GM19452 (cell line): ENCODE results near the gene TERT.

ENCODE experiments used
- ATAC-seq: cut with Tn5 transposase; IDR thresholded peaks from one replicate; pipeline ENCODE4 v1.9.1; 2021; ENCODE audit not compliant: unreplicated experiment

Gene TERT

DNA sequence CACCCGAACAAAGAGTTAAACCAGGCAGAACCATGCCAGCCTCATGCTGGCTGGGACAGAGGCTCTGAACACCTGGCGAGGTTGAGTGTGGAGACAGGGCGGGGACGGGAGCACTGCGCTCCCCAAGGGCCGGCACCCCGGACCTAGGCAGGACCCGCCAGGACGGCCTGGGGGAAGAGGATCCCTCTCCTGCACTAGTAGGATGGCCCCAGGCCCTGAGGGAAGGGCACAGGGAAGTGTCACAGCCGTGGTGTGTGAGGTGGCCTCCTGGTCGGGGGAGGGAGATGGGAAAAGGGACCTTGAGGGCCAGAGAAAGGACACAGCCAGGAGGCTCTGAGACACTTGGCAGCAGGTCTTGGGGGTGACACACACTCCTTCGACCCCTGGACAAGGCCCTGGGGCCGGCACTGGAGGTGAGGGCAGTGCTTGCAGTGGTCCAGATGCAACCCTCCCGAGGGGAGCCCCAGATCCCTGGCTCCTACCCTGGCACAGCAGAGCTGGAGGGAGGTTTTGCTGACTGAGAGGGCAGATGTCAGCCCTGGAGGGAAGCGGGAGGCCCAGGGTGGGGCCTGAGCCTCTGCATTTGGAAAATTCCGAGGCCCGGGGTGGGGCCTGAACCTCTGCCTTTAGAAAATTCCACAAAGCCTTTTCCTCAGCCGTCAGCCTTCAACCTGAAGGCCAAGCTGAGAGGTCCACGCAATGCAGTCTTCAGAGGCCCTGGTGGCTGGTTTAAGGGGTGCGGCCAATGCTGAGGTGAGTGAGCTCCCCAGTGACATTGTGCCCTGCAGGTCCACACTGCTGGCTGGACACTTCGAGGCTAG lies 24.8 kb upstream of the TERT start:
- ATAC-seq, result no peak

DNA sequence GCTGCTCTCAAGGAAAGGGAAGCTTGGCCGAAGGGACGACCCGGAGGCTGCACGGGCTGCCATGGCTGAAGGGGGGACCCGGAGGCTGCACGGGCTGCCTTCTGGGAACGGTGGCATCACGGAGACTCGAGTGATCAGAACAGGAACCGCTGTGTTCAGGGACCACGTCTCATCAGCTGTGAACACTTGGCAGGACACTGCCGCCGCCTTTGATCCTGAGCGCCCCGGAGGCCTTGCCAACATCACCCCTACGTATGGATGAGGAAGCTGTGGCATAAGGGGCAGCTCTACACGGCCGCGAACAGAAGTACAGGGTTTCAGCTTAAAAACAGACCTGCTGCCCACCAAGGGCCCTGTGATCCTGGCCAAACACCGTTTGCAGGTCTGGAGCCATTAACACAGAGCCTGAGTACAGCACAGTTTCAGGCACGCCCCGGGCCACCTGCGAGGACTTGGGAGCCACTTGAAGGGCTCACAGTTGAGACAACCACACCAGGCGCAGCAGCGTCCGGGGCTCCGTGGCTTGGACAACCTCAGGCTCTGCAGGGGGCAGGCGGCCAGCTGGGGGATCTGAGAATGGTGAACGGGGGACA lies 23.9 kb upstream of the TERT start:
- ATAC-seq, result no peak

DNA sequence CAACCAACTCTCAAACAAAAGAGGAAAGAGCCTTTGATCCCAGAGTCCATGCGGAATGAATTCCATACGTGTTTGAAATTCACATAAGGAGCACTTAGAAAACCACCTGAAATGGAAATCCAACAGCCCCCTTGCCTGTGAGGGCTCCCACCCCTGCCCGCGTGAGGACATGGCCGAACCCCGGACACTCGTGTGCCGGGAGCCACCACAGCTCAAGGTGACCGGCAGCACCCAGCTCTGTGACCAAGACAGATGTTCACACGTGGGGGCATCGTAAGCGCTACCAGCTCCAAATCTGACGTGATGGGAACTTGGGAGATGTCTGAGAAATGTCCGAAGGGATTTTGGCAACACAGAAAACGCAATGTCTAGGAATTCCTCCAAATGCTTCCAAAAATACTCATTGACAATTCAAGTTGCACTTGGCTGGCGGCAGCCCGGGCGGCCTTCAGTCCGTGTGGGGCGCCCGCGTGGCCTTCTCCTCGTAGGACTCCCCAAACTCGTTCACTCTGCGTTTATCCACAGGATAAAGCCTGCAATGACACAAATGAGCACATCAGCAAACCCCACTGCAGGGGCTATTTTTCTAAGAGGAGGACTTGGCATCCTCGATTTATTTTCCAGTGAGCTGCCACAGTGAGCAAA lies 23.2 kb upstream of the TERT start:
- ATAC-seq, result no peak

DNA sequence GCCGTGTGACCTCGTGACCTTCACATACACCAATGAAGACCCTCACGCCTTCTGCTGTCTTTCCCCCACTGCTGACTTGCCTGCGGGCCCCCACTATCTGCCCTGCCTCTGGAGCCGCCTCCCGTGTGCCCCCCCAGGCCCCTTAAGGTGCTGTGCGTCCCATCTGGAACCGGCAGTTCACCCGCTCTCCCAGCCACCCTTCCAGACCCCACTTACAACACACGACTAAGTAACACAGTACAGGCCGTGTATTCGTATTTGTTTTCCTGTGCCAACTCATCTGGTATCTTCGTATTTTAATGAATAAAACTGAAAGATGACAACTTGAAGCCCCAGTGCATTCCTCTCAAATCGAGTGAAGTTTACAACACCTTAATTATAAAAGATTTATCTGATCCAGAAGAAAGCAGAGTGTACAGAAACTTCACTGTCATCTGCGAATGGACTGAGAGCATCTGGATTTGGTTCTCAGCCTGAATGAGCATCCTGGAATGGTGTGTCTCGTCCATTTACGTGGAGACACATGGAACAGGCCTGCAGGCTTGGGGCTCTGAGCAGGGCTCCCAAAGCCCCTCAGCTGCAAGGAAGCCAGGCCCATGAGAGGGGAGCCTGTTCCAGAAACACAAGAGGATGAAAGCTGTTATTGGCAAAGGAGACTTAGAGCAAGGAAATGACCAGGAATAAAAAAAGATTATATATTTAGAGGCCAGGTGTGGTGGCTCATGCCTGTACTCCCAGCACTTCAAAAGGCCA lies 21.9 kb upstream of the TERT start:
- ATAC-seq, result no peak

DNA sequence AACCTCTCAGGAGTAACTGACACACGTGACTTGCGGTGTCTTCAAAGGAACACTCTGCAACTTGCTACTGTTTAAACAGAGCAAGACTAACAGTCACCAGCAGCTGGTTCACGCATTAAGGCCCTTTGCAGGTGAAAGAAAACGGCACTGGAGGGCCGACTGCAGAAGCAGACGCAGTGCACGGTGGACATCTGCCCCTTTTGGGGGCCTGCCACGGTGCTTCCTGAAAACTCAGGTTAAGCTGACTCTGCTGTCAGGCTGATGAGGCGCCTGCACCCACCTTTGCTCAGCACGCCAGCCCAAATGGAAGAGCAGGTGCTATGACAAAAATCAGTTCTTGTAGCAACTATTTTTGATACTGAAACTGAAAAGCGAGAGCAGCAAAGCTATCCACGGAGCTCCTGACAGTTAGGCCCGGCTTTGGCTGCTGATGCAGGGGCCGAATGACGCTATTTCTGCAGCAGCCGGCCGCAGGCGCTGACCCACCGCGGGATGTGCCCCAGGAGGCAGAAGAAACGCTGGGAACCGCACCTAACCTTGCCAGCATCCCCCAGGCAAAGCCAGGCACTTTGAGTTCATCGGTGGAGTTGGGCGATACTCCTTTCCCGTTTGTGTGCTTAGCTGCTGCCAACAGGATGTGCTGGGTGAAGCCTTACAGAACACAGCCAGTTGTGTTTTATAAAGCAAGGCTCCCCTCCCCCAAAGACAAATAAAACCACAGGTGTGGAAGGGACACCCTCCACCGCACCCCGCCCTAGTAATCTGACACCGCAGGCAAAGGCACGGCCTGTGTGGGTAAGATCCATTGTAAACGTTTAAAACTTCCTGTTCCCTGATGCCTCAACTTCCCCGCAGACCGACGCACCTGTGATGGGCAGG lies 21.1 kb upstream of the TERT start:
- peak; percentile 52 for ATAC-seq

DNA sequence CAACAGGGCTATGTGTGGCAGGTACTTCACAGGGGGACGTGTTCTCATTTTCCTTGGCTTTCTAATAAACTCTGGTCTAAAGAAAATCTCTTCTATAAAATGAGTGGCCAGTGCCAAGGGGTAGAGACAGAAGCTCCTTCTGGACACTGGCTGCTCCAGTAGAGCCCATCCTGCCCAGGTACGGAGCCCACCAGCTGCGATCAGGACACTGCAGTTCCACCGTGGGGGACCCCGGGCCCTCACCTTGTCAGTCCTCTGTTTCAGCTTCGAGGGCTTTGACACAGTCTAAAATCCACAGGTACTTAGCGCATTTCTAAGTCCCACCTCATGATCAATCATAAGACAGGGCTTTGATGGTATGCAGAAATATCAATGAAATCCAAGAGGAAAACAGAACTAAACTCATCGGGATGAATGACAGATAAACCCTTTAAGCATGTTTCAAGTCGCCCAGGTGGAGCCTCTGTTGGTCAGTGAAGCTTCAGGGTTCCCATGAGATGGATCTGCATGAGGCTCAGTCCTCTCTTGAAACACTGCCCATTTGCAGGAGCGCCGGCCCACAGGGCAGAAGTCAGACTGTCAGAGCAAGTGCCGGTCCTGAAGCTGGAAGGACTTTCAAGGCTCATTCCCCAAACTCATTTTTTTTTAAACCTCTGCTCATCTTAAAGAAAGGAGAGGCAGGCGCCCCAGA lies 20.3 kb upstream of the TERT start:
- ATAC-seq, result no peak

DNA sequence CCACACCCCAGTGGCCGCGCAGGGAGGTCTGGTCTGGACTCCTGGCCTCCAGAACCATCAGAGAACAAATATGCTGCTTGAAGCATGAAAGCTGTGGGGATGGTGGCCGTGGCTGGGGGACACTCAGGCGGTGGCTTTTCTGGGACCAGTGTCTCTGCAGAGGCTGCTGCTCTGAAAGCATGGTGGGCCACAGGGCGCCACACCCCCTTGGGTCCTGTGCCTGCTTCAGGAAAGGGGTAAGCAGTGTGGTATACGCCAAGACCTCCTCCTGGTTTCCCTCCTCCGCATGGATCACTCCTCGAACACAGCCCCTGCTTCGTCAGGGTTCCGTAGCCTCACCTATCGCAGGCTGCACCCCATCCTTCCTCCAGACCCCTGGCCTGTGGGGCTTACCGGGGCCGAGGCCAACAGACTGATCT lies 19.7 kb upstream of the TERT start:
- no peak for ATAC-seq

DNA sequence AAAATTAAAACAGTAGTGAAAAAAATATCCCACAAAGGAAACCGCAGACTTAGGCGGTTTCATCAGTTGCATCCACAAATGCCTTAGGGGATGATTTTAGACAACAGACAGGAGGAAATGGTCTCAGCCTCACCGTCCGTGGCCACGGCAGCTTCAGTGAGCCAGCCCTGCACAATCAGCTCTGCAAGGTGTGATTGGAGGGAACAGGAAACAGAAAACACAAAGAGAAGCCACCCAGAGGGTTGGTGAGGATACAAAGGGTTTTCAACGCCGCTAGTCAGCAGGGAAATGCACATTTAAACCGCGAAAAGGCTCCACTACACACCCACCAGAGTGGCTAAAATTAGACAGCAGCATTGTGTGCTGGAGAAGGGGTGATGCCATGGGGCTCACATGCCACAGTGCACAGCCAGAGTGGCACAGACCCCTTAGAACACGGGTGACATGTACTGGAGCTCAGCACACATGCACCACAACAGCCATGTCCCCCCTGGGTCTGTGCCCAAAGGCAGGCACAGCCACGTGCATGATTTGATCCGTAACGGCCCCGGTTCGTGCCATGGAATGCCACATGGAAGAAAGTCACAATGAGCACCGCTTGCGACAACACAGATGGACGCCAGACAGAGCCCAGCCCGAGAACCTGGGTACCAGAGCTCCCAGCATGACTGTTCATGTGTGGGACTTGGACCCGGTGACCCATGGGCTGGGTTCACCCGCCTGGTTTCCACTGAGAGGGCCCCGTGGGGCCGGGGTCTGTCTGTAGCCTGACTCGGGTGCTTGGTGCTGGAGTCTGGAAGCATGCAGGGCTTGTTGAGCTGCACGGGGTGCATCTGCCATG lies 18.3 kb upstream of the TERT start:
- ATAC-seq, result peak; percentile 82

DNA sequence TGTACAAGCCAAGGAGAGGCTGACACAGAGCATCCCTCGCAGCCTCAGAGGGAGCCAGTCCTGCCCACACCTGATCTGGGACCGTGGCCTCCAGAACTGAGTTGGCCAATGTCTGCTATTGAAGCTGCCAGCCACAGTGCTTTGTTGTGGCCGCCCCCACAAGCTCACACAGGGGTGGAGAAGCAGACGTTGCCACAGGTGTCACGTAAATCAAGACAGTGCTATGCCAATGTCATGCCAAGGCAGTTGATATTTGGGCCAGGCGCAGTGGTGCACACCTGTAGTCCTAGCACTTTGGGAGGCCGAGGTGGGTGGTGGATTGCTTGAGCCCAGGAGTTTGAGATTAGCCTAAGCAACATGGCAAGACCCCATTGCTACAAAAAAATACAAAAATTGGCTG lies 17.3 kb upstream of the TERT start:
- ATAC-seq, result no peak

DNA sequence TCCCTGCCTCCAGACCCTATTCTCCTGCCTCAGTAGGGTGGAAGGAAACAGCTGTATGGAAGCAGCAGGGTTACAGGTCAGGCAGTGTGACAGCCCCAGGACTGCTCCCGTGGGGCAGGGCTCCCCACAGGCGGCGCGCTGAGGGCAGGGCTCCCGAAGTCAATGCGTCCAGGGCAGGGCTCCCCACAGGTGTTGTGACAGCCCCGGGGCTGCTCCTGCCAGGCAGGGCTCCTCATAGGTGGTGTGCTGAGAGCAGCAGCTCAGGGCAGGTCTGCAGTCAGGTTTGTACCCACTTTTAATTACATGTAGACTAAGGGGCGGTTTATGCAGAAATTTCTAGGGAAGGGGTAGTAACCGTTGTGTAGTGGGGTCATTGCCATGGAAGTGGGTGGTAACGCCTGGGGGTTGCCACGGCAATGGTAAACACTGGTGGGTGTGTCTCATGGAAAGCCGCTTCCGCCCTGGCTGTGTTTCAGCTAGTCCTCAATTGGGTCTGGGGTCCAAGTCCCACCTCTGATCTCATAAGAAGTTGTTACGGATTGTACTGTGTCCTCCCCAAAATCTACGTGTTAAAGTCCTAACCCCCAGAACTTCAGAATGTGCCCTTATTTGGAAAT lies 16.7 kb upstream of the TERT start:
- ATAC-seq, result no peak

DNA sequence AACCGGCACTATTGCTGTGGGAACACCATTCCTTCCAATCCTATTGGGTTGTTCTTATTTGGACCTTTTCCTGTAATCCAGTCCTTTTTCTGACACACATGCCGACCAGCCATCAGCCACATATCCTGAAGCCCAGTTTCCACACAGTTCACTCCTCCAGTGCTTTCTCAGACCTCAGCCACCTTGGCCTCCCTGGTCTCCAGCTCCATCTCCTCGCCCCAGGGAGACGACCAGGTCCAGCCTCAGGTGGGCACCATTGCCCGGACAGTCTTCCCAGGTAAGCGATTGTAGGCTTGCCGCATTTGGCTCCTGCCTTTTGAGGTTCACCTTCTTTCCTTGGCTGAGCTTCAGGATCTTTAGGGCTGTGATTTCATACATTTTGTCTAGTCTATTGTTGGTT lies 15.2 kb upstream of the TERT start:
- ATAC-seq, result no peak

DNA sequence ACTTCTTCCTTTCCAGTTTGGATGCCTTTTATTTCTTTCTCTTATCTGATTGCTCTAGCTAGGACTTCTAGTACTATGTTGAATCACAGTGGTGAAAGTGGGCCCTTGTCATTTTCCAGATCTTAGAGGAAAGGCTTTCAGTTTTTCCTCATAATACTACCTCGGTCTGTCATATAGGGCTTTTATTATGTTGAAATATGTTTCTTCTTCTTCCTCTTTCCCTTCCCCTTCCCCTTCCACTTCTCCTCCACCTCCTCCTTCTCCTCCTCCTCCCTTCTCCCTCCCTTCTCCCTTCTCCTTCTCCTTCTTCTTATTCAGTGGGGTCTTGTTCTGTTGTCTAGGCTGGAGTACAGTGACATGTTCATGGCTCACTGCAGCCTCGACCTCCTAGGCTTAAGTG lies 9.2 kb upstream of the TERT start:
- no peak for ATAC-seq

DNA sequence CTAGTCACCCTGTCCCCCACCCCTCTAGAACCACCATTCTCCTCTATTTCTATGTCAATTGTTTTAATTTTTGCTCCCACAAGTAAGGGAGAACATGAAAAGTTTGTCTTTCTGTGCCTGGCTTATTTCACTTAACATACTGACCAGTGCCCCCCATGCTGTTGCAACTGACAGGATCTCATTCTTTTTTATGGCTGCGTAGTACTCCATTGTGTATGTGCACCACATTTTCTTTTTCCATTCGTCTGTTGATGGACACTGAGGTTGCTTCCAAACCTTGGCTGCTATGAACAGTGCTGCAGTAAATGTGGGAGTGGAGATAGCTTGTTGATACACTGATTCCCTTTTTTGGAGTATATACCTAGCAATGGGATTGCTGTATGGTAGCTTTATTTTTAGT lies 7.4 kb upstream of the TERT start:
- ATAC-seq, result no peak

DNA sequence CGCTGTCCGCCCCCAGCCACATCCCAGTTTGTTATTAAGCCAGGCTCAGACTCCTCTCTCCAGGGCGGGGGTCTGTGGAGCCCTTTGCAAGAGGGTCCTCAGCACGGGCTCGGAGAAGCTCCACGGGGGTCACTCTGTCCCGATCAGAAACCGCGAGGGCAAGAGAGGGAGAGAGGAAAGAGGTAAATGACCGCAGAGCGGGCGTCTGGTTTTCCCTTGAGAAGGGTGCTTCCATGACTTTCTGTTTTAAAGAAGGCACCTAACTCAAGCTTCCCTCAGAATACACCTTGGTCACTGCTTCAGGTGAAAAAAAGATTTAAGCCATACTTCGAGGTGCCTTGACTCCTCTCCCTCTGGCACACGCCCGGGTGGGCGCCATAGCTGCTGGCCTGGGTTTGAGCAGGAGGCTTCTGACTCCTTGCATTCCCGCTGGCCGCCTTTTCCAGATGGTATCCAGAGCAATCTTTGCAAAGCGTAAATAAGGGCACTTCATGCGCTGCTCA lies 5.8 kb upstream of the TERT start:
- ATAC-seq, result no peak

DNA sequence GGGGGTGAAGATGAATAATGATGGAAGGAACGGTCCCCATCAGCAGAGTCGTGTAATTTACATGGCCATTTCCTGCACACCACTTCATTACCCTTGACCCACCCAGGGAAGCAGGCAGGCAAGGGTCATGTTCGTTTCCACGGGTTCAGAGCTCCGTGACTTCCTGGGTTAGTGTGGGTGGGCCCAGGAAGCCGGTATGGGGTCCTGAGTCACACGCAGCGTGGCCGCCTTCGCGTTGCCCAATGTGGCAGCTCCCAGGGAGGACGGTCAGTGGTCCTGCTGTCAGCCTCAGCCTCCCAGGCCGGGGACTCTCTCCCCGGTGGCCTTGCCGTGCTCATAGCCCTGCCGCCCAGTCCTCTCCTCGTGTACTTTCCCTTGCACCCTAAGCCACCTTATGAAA lies 5.1 kb upstream of the TERT start:
- ATAC-seq, result no peak

DNA sequence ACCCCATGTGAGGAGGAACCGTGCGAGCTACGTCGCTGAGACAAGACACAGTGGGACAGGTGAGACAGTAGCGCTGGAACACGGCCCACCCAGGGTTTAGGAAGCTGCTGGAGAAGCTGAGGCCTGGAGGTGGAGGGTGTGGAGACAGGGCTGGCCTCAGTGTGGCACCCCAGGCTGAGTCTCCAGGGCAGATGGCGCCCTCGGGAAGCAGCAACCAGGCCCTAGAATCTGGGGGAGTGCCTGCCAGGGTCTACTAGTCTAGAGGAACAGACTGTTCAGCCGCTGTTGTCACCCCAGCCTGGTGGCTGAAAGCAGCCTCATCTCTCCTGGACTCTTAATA lies 4.6 kb upstream of the TERT start:
- ATAC-seq, result no peak

DNA sequence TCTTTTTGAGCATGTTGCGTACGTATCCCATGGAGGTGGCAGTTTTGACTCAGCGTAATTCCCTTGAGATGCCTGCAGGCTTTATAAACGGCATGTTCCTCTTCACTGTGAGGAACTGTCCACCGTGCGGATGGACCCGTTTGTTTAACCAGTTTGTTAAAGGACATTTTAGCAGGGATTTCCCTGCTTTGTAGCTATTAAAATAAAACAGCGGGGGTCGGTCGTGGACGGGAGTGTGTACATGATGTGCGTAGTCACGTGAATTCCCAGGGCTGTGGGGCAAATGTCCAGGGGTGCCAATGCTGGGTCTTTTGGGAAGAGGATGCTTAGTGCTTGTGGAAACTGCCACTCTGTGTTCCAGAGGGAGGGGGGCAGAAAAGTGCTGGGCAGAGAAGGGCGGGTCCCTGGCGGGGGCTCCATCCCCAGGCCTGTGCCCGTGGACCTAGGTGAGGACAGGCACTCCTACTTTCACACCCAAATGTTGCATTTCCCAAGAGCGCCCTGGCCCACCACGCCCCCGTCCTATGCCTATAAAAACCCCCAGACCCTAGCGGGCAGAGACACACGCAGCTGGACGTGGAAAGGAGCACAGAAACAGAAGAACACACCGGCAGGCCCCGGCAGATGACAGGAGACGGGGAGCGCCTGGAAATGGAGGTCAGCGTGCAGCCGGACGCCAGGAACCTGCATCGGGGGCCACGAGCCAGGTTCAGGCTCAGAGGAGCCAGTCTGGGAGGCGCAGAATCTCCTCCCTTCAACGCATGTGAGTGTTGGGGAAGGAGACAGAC lies 4.0 kb upstream of the TERT start:
- ATAC-seq, result no peak

DNA sequence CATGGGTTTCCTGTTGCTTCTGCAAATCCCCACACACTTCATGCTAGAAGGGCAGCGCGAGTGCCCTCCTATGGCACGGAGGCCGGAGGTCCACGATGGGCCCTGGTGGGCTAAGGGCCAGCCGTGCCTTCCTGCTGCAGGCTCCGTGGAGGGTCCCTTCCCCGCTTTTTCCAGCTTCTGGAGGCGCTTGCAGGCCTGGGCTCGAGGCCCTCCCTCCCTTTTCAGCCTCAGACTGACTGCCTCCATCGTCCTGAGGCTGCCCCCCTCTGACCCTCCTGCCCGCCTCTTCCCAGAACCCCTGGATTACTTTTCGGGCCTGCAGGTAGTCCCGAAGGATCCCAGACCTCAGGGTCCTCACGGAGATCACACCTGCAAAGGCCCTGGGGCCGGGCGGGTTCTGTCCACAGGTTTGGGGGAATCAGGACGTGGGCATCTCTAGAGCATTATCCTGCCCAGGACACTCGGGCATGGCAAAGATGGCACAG lies 3.2 kb upstream of the TERT start:
- ATAC-seq, result no peak
